ENCODE measurements around the gene ID3.
A peak's percentile ranks its signal among the peaks of the same experiment; 100 is the strongest.

DNA sequence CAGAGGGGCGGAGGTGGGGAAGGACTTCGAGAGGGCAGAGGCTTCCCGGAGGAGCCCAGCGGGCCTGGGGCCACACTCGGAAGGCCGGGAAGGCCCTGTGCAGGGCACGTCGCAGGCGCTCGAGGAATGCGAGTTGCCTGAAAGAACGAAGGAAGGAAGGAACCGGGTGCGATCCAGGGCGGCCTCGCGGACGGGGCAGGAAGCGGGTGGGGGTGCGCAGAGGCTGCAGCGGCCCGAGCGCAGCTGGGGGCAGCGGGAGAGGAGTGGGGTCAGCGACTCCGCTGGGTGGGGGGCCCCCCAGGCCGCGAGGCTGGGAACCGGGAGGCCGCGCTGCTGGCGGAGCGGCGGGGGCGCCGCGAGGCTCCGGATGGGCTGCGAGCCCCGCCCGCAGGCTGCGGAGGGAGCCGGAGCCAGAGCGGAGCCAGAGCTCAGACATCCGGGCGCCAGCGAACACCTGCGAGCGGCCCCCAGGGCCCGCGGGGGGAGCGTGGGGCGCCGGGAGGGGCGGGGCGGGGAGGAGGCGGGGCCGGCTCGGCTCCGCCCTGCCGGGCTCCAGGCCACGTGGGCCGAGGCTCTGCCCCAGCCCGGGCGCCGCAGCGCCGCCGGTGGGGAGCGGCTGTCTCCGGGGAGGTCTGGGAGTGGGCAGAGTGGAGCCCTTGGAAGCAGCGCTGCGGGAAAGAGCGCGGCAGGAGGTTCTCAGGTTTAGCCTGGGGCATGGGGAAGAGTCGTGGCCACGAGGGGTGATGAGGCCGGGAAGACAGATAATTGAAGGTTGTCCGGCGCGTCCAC, 4.6 kb downstream of the ID3 start:
- TF ChIP-seq, protein P1, sequence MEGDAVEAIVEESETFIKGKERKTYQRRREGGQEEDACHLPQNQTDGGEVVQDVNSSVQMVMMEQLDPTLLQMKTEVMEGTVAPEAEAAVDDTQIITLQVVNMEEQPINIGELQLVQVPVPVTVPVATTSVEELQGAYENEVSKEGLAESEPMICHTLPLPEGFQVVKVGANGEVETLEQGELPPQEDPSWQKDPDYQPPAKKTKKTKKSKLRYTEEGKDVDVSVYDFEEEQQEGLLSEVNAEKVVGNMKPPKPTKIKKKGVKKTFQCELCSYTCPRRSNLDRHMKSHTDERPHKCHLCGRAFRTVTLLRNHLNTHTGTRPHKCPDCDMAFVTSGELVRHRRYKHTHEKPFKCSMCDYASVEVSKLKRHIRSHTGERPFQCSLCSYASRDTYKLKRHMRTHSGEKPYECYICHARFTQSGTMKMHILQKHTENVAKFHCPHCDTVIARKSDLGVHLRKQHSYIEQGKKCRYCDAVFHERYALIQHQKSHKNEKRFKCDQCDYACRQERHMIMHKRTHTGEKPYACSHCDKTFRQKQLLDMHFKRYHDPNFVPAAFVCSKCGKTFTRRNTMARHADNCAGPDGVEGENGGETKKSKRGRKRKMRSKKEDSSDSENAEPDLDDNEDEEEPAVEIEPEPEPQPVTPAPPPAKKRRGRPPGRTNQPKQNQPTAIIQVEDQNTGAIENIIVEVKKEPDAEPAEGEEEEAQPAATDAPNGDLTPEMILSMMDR (IDR thresholded peaks at IDR 0.05 in 8 of 11, conservative IDR thresholded peaks at IDR 0.05 in 3 of 11): peak in 5 of 11 experiments; percentile 7 to 43 (median 37)
- TF ChIP-seq POLR2A (IDR thresholded peaks at IDR 0.05): peak in 2 of 3 donors; percentile 38 to 40
